Measurements from ENCODE around the gene PCLO. TPM values are rescaled to one million over a fixed set of nuclear protein-coding genes. Genes with fewer than 3 reads are reported as not detected.

Gene PCLO
- total RNA-seq, 1 donor, result under 0.01 TPM

GRCh38 chr7:83159731-83160130 lies 3.0 kb downstream of the PCLO start:
- no peak for DNase-seq (ENCODE audit: low read depth)
- no peak for TF ChIP-seq CTCF (IDR thresholded peaks at IDR 0.05; ENCODE audit: insufficient read depth, low read depth, low read length)

GRCh38 chr7:83156006-83156405 lies 6.7 kb downstream of the PCLO start:
- TF ChIP-seq CTCF (IDR thresholded peaks at IDR 0.05; ENCODE audit: insufficient read depth, low read depth, low read length), result no peak
- no peak overlapping the region for H3K4me3 ChIP-seq (ENCODE audit: low read depth, low read length)
- DNase-seq (ENCODE audit: low read depth), result no peak

More at GRCh38 chr7:83159731-83160130, 3.0 kb downstream of the PCLO start:
- H3K4me3 ChIP-seq (ENCODE audit: low read depth, low read length), result no peak overlapping the region

- no peak for TF ChIP-seq CTCF (IDR thresholded peaks at IDR 0.05; ENCODE audit: insufficient read depth, low read depth, low read length)
Observed at GRCh38 chr7:83155407-83155806, 7.3 kb downstream of the PCLO start.

GRCh38 chr7:83153419-83153818 lies 9.3 kb downstream of the PCLO start:
- DNase-seq (ENCODE audit: low read depth), result no peak
- no peak overlapping the region for H3K4me3 ChIP-seq (ENCODE audit: low read depth, low read length)
- TF ChIP-seq CTCF (IDR thresholded peaks at IDR 0.05; ENCODE audit: insufficient read depth, low read depth, low read length), result no peak

More at GRCh38 chr7:83155407-83155806, 7.3 kb downstream of the PCLO start:
- H3K4me3 ChIP-seq (ENCODE audit: low read depth, low read length), result no peak overlapping the region
- no peak for DNase-seq (ENCODE audit: low read depth)

GRCh38 chr7:83150310-83150709 lies 12.4 kb downstream of the PCLO start:
- no peak overlapping the region for H3K4me3 ChIP-seq (ENCODE audit: low read depth, low read length)
- no peak for DNase-seq (ENCODE audit: low read depth)
- TF ChIP-seq CTCF (IDR thresholded peaks at IDR 0.05; ENCODE audit: insufficient read depth, low read depth, low read length), result no peak

GRCh38 chr7:83149466-83149865 lies 13.2 kb downstream of the PCLO start:
- no peak overlapping the region for H3K4me3 ChIP-seq (ENCODE audit: low read depth, low read length)
- DNase-seq (ENCODE audit: low read depth), result no peak
- TF ChIP-seq CTCF (IDR thresholded peaks at IDR 0.05; ENCODE audit: insufficient read depth, low read depth, low read length), result no peak

GRCh38 chr7:83148776-83149175 lies 13.9 kb downstream of the PCLO start:
- H3K4me3 ChIP-seq (ENCODE audit: low read depth, low read length), result no peak overlapping the region
- no peak for TF ChIP-seq CTCF (IDR thresholded peaks at IDR 0.05; ENCODE audit: insufficient read depth, low read depth, low read length)
- DNase-seq (ENCODE audit: low read depth), result no peak
